Right renal cortex interstitium (tissue), 3 donors: ENCODE measurements around the gene PDE1A. TPM values are rescaled to one million over a fixed set of nuclear protein-coding genes. Genes with fewer than 3 reads are reported as not detected.
"Not testable (repeated sequence)": the region's sequence is repeated elsewhere in the genome, so short reads cannot be mapped to it uniquely, and the experiment has no call there.

Source experiments
- DNase-seq, 3 donors: peaks; one replicate each; pipeline ENCODE4 v3.0.0-alpha.2; 2013; ENCODE audit warnings: low read depth in 3 of 3, low spot score in 2 of 3
- polyA plus RNA-seq, 3 donors: library from polyadenylated mRNA; unstranded; fragments of 120-200 nt; gene quantifications; one replicate each; pipeline ENCODE4 v1.2.1, GENCODE V29; 2013; ENCODE audit not compliant: insufficient read length in 3 of 3

The PDE1A gene
- polyA plus RNA-seq, 3 donors, result 21.0 to 25.2 (median 22.5) TPM

GRCh38 chr2:182281276-182281675 is 145.6 kb downstream of the PDE1A start:
- DNase-seq, result no peak

- DNase-seq, result no peak
These were observed 146.7 kb downstream of the PDE1A start for GRCh38 chr2:182280118-182280517.

- DNase-seq, result not testable (repeated sequence)
These were observed 150.2 kb downstream of the PDE1A start for GRCh38 chr2:182276662-182277061.

- no peak for DNase-seq
These were observed 158.9 kb downstream of the PDE1A start for GRCh38 chr2:182267971-182268370.

- DNase-seq, result no peak
These were observed 159.9 kb downstream of the PDE1A start for GRCh38 chr2:182266909-182267308.

- DNase-seq, result no peak
These were observed 161.1 kb downstream of the PDE1A start for GRCh38 chr2:182265718-182266117.

- DNase-seq, result no peak
These were observed 164.9 kb downstream of the PDE1A start for GRCh38 chr2:182261860-182262387.

- no peak for DNase-seq
These were observed 167.1 kb downstream of the PDE1A start for GRCh38 chr2:182259629-182260150.

- no peak for DNase-seq
These were observed 174.3 kb downstream of the PDE1A start for GRCh38 chr2:182252534-182252933.

- no peak for DNase-seq
These were observed 177.9 kb downstream of the PDE1A start for GRCh38 chr2:182248898-182249297.

- no peak for DNase-seq
These were observed 178.5 kb downstream of the PDE1A start for GRCh38 chr2:182248362-182248761.

- DNase-seq, result no peak
These were observed 179.0 kb downstream of the PDE1A start for GRCh38 chr2:182247831-182248230.

- no peak for DNase-seq
These were observed 180.9 kb downstream of the PDE1A start for GRCh38 chr2:182245963-182246362.

GRCh38 chr2:182242609-182243008 is 184.2 kb downstream of the PDE1A start:
- no peak for DNase-seq

GRCh38 chr2:182241936-182242335 is 184.9 kb downstream of the PDE1A start:
- no peak for DNase-seq

GRCh38 chr2:182240862-182241371 is 185.9 kb downstream of the PDE1A start:
- DNase-seq, result no peak

GRCh38 chr2:182230561-182230960 is 196.3 kb downstream of the PDE1A start:
- DNase-seq, result no peak

- no peak for DNase-seq
These were observed 197.5 kb downstream of the PDE1A start for GRCh38 chr2:182229297-182229696.

- no peak for DNase-seq
These were observed 198.1 kb downstream of the PDE1A start for GRCh38 chr2:182228741-182229140.

- DNase-seq, result no peak
These were observed 198.8 kb downstream of the PDE1A start for GRCh38 chr2:182228073-182228473.

GRCh38 chr2:182226807-182227206 is 200.0 kb downstream of the PDE1A start:
- DNase-seq, result no peak

GRCh38 chr2:182224669-182225068 is 202.2 kb downstream of the PDE1A start:
- DNase-seq, result no peak

GRCh38 chr2:182220998-182221397 is 205.8 kb downstream of the PDE1A start:
- no peak for DNase-seq
